HG02798 (cell line): ENCODE data around the gene PTDSS2.

Experiments
- ATAC-seq: cut with Tn5 transposase; IDR thresholded peaks from one replicate; pipeline ENCODE4 v1.9.1; 2021; ENCODE audit warnings: mild to moderate bottlenecking; ENCODE audit not compliant: unreplicated experiment, poor library complexity

PTDSS2 gene

GRCh38 chr11:488062-488461 lies 38.0 kb downstream of the PTDSS2 start:
- ATAC-seq = no peak

GRCh38 chr11:488579-488978 lies 38.5 kb downstream of the PTDSS2 start:
- ATAC-seq = no peak

- no peak for ATAC-seq
Observed at GRCh38 chr11:488992-489391, 38.9 kb downstream of the PTDSS2 start.

- no peak for ATAC-seq
Observed at GRCh38 chr11:489610-490185, 39.6 kb downstream of the PTDSS2 start.

GRCh38 chr11:490186-490929 lies 40.3 kb downstream of the PTDSS2 start:
- ATAC-seq = no peak

GRCh38 chr11:490930-491260 lies 40.8 kb downstream of the PTDSS2 start:
- no peak for ATAC-seq

GRCh38 chr11:491358-491757 lies 41.3 kb downstream of the PTDSS2 start:
- ATAC-seq = no peak

- ATAC-seq = no peak
Observed at GRCh38 chr11:492427-493226, 42.5 kb downstream of the PTDSS2 start.

- ATAC-seq = no peak
Observed at GRCh38 chr11:494761-495536, 44.9 kb downstream of the PTDSS2 start.

- ATAC-seq = no peak
Observed at GRCh38 chr11:495537-495931, 45.5 kb downstream of the PTDSS2 start.

GRCh38 chr11:496834-497564 lies 46.9 kb downstream of the PTDSS2 start:
- no peak for ATAC-seq

- no peak for ATAC-seq
Observed at GRCh38 chr11:497565-498296, 47.7 kb downstream of the PTDSS2 start.

GRCh38 chr11:498297-499181 lies 48.5 kb downstream of the PTDSS2 start:
- no peak for ATAC-seq

- ATAC-seq = no peak
Observed at GRCh38 chr11:499201-500076, 49.4 kb downstream of the PTDSS2 start.

GRCh38 chr11:501001-501682 lies 51.1 kb downstream of the PTDSS2 start:
- ATAC-seq = no peak

GRCh38 chr11:501683-502287 lies 51.7 kb downstream of the PTDSS2 start:
- no peak for ATAC-seq
